IMR-90 (cell line): ENCODE data around the gene ATG101.

ENCODE experiments used
- POLR2A ChIP-seq: IDR thresholded peaks from 2 replicates; pipeline ENCODE4 v1.6.1; 2012; ENCODE audit warnings: mild to moderate bottlenecking, low read depth, low read length
- RAD21 ChIP-seq: IDR thresholded peaks from 2 replicates; pipeline ENCODE4 v1.6.1; 2012; ENCODE audit warnings: low read length, improper control_type of control experiment

GRCh38 chr12:52080403-52081251 lies 10.8 kb downstream of the ATG101 start:
- TF ChIP-seq RAD21 = no peak
- no peak for TF ChIP-seq POLR2A
